Adrenal gland (tissue), 5 donors: ENCODE measurements around the gene ST7.

Experiments
- CTCF ChIP-seq, 6 experiments: fragments of 450-650 bp in 4 of 6; fragments of 200-600 bp in 2 of 6; sonication (generic) in 1 of 6; IDR thresholded peaks; 1 replicate in 5 of 6; 2 replicates in 1 of 6; pipeline versions ENCODE4 v1.5.1 to v1.8.0; 2016 to 2021; ENCODE audit warnings: antibody characterized with exemption in 6 of 6, mild to moderate bottlenecking in 2 of 6, moderate library complexity in 1 of 6
- POLR2A ChIP-seq, 2 donors: fragments of 450-650 bp; IDR thresholded peaks; one replicate each; pipeline ENCODE4 v1.6.1; 2017; ENCODE audit warnings: antibody characterized with exemption in 2 of 2, mild to moderate bottlenecking in 2 of 2, moderate library complexity in 1 of 2
- donor health status: DM: no; HTN: no; CAD: no.

- TF ChIP-seq POLR2A (IDR thresholded peaks at IDR 0.05) (no peak), CTCF (IDR thresholded peaks at IDR 0.05) (no peak)
These were observed 263.3 kb downstream of the ST7 start for GRCh38 chr7:117216436-117217069.
